ENCODE results near the gene UNKL. TPM values are rescaled to one million over a fixed set of nuclear protein-coding genes. Genes with fewer than 3 reads are reported as not detected.

Gene UNKL
- total RNA-seq, 1 donor from 2014 or later: 19.9 TPM

GRCh38 chr16:1319041-1319440, 95.5 kb downstream of the UNKL start:
- Histone ChIP-seq H3K36me3 (peaks cover 89% of the 10 kb centered on the region), H3K4me1 (no peaks in the 10 kb centered on the region), H3K27me3 (no peaks in the 10 kb centered on the region), H3K27ac (no peak overlapping the region), H3K4me3 (no peak overlapping the region), H3K9me3 (no peaks in the 10 kb centered on the region)
- ATAC-seq (no peak), DNase-seq (no peak)
- intact Hi-C loops (cut with DNase I): no loop called here
- TF ChIP-seq, protein P1, sequence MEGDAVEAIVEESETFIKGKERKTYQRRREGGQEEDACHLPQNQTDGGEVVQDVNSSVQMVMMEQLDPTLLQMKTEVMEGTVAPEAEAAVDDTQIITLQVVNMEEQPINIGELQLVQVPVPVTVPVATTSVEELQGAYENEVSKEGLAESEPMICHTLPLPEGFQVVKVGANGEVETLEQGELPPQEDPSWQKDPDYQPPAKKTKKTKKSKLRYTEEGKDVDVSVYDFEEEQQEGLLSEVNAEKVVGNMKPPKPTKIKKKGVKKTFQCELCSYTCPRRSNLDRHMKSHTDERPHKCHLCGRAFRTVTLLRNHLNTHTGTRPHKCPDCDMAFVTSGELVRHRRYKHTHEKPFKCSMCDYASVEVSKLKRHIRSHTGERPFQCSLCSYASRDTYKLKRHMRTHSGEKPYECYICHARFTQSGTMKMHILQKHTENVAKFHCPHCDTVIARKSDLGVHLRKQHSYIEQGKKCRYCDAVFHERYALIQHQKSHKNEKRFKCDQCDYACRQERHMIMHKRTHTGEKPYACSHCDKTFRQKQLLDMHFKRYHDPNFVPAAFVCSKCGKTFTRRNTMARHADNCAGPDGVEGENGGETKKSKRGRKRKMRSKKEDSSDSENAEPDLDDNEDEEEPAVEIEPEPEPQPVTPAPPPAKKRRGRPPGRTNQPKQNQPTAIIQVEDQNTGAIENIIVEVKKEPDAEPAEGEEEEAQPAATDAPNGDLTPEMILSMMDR (IDR thresholded peaks at IDR 0.05): no peak

- no peak overlapping the region for H3K27ac ChIP-seq
- H3K9me3 ChIP-seq: no peaks in the 10 kb centered on the region
- H3K36me3 ChIP-seq: peaks cover 86% of the 10 kb centered on the region
- H3K4me1 ChIP-seq: no peaks in the 10 kb centered on the region
- TF ChIP-seq, protein P1 (IDR thresholded peaks at IDR 0.05): no peak
- H3K27me3 ChIP-seq: no peaks in the 10 kb centered on the region
- intact Hi-C loops (cut with DNase I): no loop called here
- H3K4me3 ChIP-seq: no peak overlapping the region
- no peak for DNase-seq
- ATAC-seq: no peak
Measured at GRCh38 chr16:1318268-1318545, 96.3 kb downstream of the UNKL start.

- intact Hi-C loops (cut with DNase I): no loop called here
- ATAC-seq: no peak
- peaks cover 5% of the 10 kb centered on the region for H3K4me1 ChIP-seq
- peaks cover 87% of the 10 kb centered on the region for H3K36me3 ChIP-seq
- no peak overlapping the region for H3K27ac ChIP-seq
- TF ChIP-seq, protein P1 (IDR thresholded peaks at IDR 0.05): no peak
- H3K9me3 ChIP-seq: no peaks in the 10 kb centered on the region
- DNase-seq: no peak
- no peaks in the 10 kb centered on the region for H3K27me3 ChIP-seq
- no peak overlapping the region for H3K4me3 ChIP-seq
Measured at GRCh38 chr16:1317479-1318267, 96.8 kb downstream of the UNKL start.

- Histone ChIP-seq H3K4me3 (no peak overlapping the region), H3K9me3 (no peaks in the 10 kb centered on the region), H3K27ac (no peak overlapping the region), H3K27me3 (no peaks in the 10 kb centered on the region), H3K36me3 (peaks cover 81% of the 10 kb centered on the region), H3K4me1 (peaks cover 21% of the 10 kb centered on the region)
- DNase-seq (no peak), ATAC-seq (no peak)
- TF ChIP-seq, protein P1 (IDR thresholded peaks at IDR 0.05): no peak
- intact Hi-C loops (cut with DNase I): no loop called here
Measured at GRCh38 chr16:1316033-1316405, 98.5 kb downstream of the UNKL start.

DNA sequence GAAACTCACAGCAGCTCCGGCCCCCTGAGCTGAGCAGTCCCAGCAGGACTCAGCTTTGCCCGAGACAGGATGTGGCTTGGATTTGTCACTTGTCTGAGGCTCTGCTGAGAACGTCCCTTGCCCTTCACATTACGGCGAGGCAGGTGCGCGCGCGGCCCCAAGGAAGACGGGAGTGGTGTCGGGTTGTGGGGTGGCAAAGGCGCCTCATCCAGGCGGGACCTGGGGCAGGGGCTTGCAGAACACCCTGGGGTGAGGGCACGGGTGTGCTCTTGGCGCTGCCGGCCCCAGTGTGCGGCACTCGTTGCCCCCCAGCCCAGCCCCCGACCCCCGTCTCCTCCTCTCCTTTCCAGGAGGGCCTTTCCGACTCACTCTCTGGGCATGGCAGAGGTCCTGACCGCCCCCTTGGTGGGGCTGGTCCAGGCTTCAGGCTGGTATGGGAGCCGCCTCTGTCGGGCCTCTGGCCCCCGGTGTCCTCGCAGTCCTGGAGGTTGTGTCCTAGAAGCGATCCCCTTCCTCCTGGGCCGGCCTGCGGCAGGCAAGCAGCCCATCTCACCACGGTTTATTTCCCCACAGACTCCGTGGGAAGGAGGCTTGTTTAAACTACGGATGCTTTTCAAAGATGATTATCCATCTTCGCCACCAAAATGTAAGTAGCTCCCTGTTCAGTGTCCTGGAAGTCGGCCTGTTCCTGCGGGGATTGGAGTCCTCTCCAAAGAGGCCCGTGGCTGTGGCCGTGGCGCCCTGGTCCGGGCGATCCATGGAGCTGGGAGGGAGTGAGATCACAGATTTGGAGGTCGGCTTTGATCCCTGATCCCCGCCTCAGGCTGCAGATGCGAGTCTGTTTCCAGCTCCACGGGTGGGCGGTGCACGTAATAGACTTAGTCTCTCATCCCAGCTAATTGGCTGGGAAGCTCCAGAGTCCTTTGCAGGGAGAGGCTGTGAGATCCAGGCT, 99.1 kb downstream of the UNKL start:
- TF ChIP-seq, protein P1 (IDR thresholded peaks at IDR 0.05): no peak
- Histone ChIP-seq H3K4me3 (no peak overlapping the region), H3K27me3 (no peaks in the 10 kb centered on the region), H3K36me3 (peaks cover 74% of the 10 kb centered on the region), H3K27ac (no peak overlapping the region), H3K9me3 (no peaks in the 10 kb centered on the region), H3K4me1 (peaks cover 27% of the 10 kb centered on the region)
- DNase-seq (no peak), ATAC-seq (no peak)
- intact Hi-C loops (cut with DNase I): no loop called here
